Astrocyte (in vitro differentiated cells and primary cell): Measurements from ENCODE around the gene MARF1. TPM values are rescaled to one million over a fixed set of nuclear protein-coding genes. Genes with fewer than 3 reads are reported as not detected.

Experiments
- DNase-seq: peaks from one replicate; pipeline ENCODE4 v3.0.0-alpha.2; 2010; ENCODE audit warnings: low read depth
- FAIRE-seq: peaks from 2 replicates; lab custom pipeline; 2011; peaks lifted over from hg19 to GRCh38; lab: Jason Lieb, UNC
- H2AFZ ChIP-seq: 2 replicates; pipeline ENCODE4 v1.6.0; 2012; ENCODE audit warnings: low read depth, low read length, inconsistent platforms
- H3K27ac ChIP-seq: 2 replicates; pipeline ENCODE4 v1.5.1; 2011; ENCODE audit warnings: low read depth, low read length, inconsistent platforms
- H3K27me3 ChIP-seq: 2 replicates; pipeline ENCODE4 v1.6.0; 2011; ENCODE audit warnings: low read length, inconsistent platforms; ENCODE audit not compliant: insufficient read depth
- H3K36me3 ChIP-seq: 2 replicates; pipeline ENCODE4 v1.5.1; 2011; ENCODE audit warnings: low read length, inconsistent platforms; ENCODE audit not compliant: insufficient read depth
- H3K4me1 ChIP-seq: 2 replicates; pipeline ENCODE4 v1.5.1; 2011; ENCODE audit warnings: low read length, inconsistent platforms; ENCODE audit not compliant: insufficient read depth
- H3K4me2 ChIP-seq: 2 replicates; pipeline ENCODE4 v1.6.0; 2012; ENCODE audit warnings: low read length, inconsistent platforms
- H3K4me3 ChIP-seq: 2 replicates; pipeline ENCODE4 v1.5.1; 2011; ENCODE audit warnings: low read depth, mild to moderate bottlenecking, low read length, inconsistent platforms; ENCODE audit not compliant: insufficient read depth
- H3K79me2 ChIP-seq: 2 replicates; pipeline ENCODE4 v1.6.0; 2012; ENCODE audit warnings: mild to moderate bottlenecking, low read length, inconsistent platforms; ENCODE audit not compliant: insufficient read depth
- H3K9ac ChIP-seq: 2 replicates; pipeline ENCODE4 v1.6.0; 2012; ENCODE audit warnings: mild to moderate bottlenecking, low read length, inconsistent platforms
- H3K9me3 ChIP-seq: 2 replicates; pipeline ENCODE4 v1.5.1; 2012; ENCODE audit warnings: low read depth, mild to moderate bottlenecking, low read length, inconsistent platforms; ENCODE audit not compliant: insufficient read depth
- H4K20me1 ChIP-seq: 2 replicates; pipeline ENCODE4 v1.6.0; 2012; ENCODE audit warnings: low read length, inconsistent platforms; ENCODE audit not compliant: insufficient read depth
- H3K27ac Mint-ChIP-seq: one replicate; pipeline ENCODE4 v1.8.0; 2021; ENCODE audit warnings: mild to moderate bottlenecking, mixed read lengths; ENCODE audit not compliant: unreplicated experiment
- H3K27me3 Mint-ChIP-seq: one replicate; pipeline ENCODE4 v1.8.0; 2021; ENCODE audit warnings: low read depth, mixed read lengths; ENCODE audit not compliant: unreplicated experiment
- H3K36me3 Mint-ChIP-seq: one replicate; pipeline ENCODE4 v1.8.0; 2021; ENCODE audit warnings: low read depth, mixed read lengths; ENCODE audit not compliant: unreplicated experiment
- H3K4me1 Mint-ChIP-seq: one replicate; pipeline ENCODE4 v1.8.0; 2021; ENCODE audit warnings: low read depth, mixed read lengths; ENCODE audit not compliant: unreplicated experiment
- H3K4me3 Mint-ChIP-seq: one replicate; pipeline ENCODE4 v1.8.0; 2021; ENCODE audit warnings: mild to moderate bottlenecking, moderate library complexity, mixed read lengths; ENCODE audit not compliant: unreplicated experiment
- H3K9me3 Mint-ChIP-seq: one replicate; pipeline ENCODE4 v1.8.0; 2021; ENCODE audit warnings: mild to moderate bottlenecking, mixed read lengths; ENCODE audit not compliant: unreplicated experiment
- CTCF ChIP-seq: IDR thresholded peaks from 2 replicates; pipeline ENCODE4 v1.5.1; 2011; ENCODE audit warnings: low read depth, mild to moderate bottlenecking, inconsistent platforms, low read length, moderate library complexity; ENCODE audit not compliant: insufficient read depth
- EZH2 ChIP-seq: IDR thresholded peaks from 2 replicates; pipeline ENCODE4 v1.6.1; 2012; ENCODE audit warnings: mild to moderate bottlenecking, low read length, inconsistent platforms; ENCODE audit not compliant: insufficient read depth
- total RNA-seq: library from RNA; stranded (reverse); gene quantifications from 2 replicates; pipeline ENCODE4 v1.2.1, GENCODE V29; 2021

The MARF1 gene
- total RNA-seq, 1 donor from 2014 or later: 47.4 TPM

DNA sequence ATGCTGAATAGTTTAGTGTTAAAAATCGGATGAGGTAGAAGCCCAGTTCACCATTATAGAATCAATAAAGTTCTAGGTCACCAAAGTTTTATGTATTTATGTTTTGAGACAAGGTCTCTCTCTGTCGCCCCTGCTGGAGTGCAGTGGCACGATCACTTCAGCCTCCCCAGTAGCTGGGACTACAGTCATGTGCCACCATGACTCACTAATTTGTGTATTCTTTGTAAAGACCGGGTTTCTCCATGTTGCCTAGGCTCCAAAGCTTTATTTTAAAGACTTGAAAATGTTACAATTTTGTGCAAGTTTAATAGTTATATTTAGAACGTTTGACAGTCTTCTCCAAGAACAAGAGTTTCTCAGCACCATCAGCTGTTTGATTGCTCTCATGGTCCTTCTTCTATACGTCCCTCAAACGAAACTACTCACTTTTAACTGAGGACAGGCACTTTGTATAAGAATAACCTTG is 39.2 kb upstream of the MARF1 start:
- Mint-ChIP-seq H3K27ac (peak overlapping the region; percentile 58), H3K36me3 (peaks cover 4% of the 10 kb centered on the region), H3K9me3 (no peaks in the 10 kb centered on the region), H3K4me3 (no peak overlapping the region), H3K4me1 (no peaks in the 10 kb centered on the region), H3K27me3 (no peaks in the 10 kb centered on the region)
- no peak for FAIRE-seq
- peak overlapping the region; percentile 37 for H3K27ac ChIP-seq
- DNase-seq: peak; percentile 56
- H3K4me3 ChIP-seq: no peak overlapping the region
- peaks cover 6% of the 10 kb centered on the region for H4K20me1 ChIP-seq
- no peaks in the 10 kb centered on the region for H3K27me3 ChIP-seq
- no peak overlapping the region for H2AFZ ChIP-seq
- H3K4me2 ChIP-seq: peak overlapping the region; percentile 24
- H3K79me2 ChIP-seq: peaks cover 9% of the 10 kb centered on the region
- no peaks in the 10 kb centered on the region for H3K4me1 ChIP-seq
- no peak overlapping the region for H3K9ac ChIP-seq
- peaks cover 6% of the 10 kb centered on the region for H3K36me3 ChIP-seq
- TF ChIP-seq EZH2: no peak
- TF ChIP-seq CTCF: peak; percentile 80
- H3K9me3 ChIP-seq: no peaks in the 10 kb centered on the region

DNA sequence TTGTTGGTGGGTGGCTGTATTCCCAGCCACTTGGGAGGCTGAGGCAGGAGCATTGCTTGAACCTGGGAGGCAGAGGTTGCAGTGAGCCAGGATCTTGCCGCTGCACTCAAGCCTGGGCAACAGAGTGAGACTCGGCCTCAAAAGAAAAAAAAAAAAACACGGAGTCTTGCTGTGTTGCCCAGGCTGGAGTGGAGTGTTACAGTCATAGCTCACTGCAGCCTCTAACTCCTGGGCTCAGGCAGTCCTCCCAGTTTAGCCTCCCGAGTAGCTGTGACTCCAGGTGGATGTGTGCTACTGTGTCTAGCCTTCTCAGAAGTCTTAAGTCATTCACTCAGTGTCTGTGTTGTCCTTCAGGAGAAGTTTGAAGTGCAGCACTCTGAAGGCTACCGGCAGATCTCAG is 34.5 kb upstream of the MARF1 start:
- peaks cover 4% of the 10 kb centered on the region for H3K36me3 Mint-ChIP-seq
- Histone ChIP-seq H3K4me1 (peaks cover 9% of the 10 kb centered on the region), H3K4me2 (no peak overlapping the region), H3K79me2 (peaks cover 26% of the 10 kb centered on the region), H3K27ac (no peak overlapping the region), H3K4me3 (no peak overlapping the region), H4K20me1 (peaks cover 6% of the 10 kb centered on the region), H3K36me3 (peaks cover 3% of the 10 kb centered on the region), H3K27me3 (no peaks in the 10 kb centered on the region), H2AFZ (no peak overlapping the region), H3K9me3 (no peaks in the 10 kb centered on the region), H3K9ac (no peak overlapping the region)
- H3K27ac Mint-ChIP-seq: no peak overlapping the region
- H3K9me3 Mint-ChIP-seq: no peaks in the 10 kb centered on the region
- H3K4me3 Mint-ChIP-seq: no peak overlapping the region
- DNase-seq: no peak
- TF ChIP-seq EZH2: no peak
- TF ChIP-seq CTCF: no peak
- no peaks in the 10 kb centered on the region for H3K27me3 Mint-ChIP-seq
- H3K4me1 Mint-ChIP-seq: peaks cover 4% of the 10 kb centered on the region
- FAIRE-seq: no peak

- peaks cover 4% of the 10 kb centered on the region for H3K36me3 Mint-ChIP-seq
- DNase-seq: no peak
- no peak for FAIRE-seq
- H3K4me1 ChIP-seq: peaks cover 12% of the 10 kb centered on the region
- H3K27ac Mint-ChIP-seq: no peak overlapping the region
- H3K9me3 ChIP-seq: no peaks in the 10 kb centered on the region
- H3K36me3 ChIP-seq: peaks cover 3% of the 10 kb centered on the region
- H3K79me2 ChIP-seq: peaks cover 26% of the 10 kb centered on the region
- H3K27me3 ChIP-seq: no peaks in the 10 kb centered on the region
- H3K4me2 ChIP-seq: no peak overlapping the region
- no peaks in the 10 kb centered on the region for H3K27me3 Mint-ChIP-seq
- H3K4me3 ChIP-seq: no peak overlapping the region
- H3K4me3 Mint-ChIP-seq: peak overlapping the region; percentile 47
- H2AFZ ChIP-seq: no peak overlapping the region
- peaks cover 6% of the 10 kb centered on the region for H4K20me1 ChIP-seq
- TF ChIP-seq CTCF (no peak), EZH2 (no peak)
- no peak overlapping the region for H3K27ac ChIP-seq
- H3K4me1 Mint-ChIP-seq: peaks cover 4% of the 10 kb centered on the region
- no peaks in the 10 kb centered on the region for H3K9me3 Mint-ChIP-seq
- no peak overlapping the region for H3K9ac ChIP-seq
These were observed 33.6 kb upstream of the MARF1 start for GRCh38 chr16:15676506-15676905.
